GM12878 (cell line): Measurements from ENCODE around the gene N4BP3. TPM values are rescaled to one million over a fixed set of nuclear protein-coding genes. Genes with fewer than 3 reads are reported as not detected.

ENCODE experiments used
- BACH1 ChIP-seq: fragments of 450-650 bp; IDR thresholded peaks from 2 replicates; pipeline ENCODE4 v1.6.1; 2017; ENCODE audit warnings: mild to moderate bottlenecking, borderline replicate concordance
- BCL11A ChIP-seq: IDR thresholded peaks from 2 replicates; pipeline ENCODE4 v1.6.1; 2011; ENCODE audit warnings: low read depth, low read length
- BCL3 ChIP-seq: IDR thresholded peaks from 2 replicates; pipeline ENCODE4 v1.6.1; 2011; ENCODE audit warnings: borderline replicate concordance, low read depth, mild to moderate bottlenecking, moderate library complexity, low read length; ENCODE audit not compliant: insufficient read depth, poor library complexity, severe bottlenecking
- E2F8 ChIP-seq: fragments of 450-650 bp; IDR thresholded peaks from 2 replicates; pipeline ENCODE4 v1.6.1; 2018; ENCODE audit warnings: mild to moderate bottlenecking, low read depth, moderate library complexity; ENCODE audit not compliant: partially characterized antibody
- EED ChIP-seq: sonication (generic); IDR thresholded peaks from 2 replicates; pipeline ENCODE4 v1.6.1; 2016; ENCODE audit warnings: antibody characterized with exemption, low read depth
- FOXK2 ChIP-seq: fragments of 450-650 bp; IDR thresholded peaks from 2 replicates; pipeline ENCODE4 v1.6.1; 2017; ENCODE audit warnings: mild to moderate bottlenecking, moderate library complexity
- HCFC1 ChIP-seq: fragments of 150-350 bp; IDR thresholded peaks from 2 replicates; pipeline ENCODE4 v1.6.1; 2014; ENCODE audit warnings: low read length
- MXI1 ChIP-seq: fragments of 150-350 bp; IDR thresholded peaks from 2 replicates; pipeline ENCODE4 v1.6.1; 2011; ENCODE audit warnings: low read depth, mild to moderate bottlenecking, inconsistent platforms, low read length, improper control_type of control experiment
- NR2C1 ChIP-seq: fragments of 450-650 bp; IDR thresholded peaks from 2 replicates; pipeline ENCODE4 v1.6.1; 2017; ENCODE audit warnings: antibody characterized with exemption, mild to moderate bottlenecking, moderate library complexity
- PAX5 ChIP-seq: IDR thresholded peaks from 2 replicates; pipeline ENCODE4 v1.6.1; 2011; ENCODE audit warnings: low read depth, low read length, borderline replicate concordance
- PML ChIP-seq: IDR thresholded peaks from 2 replicates; pipeline ENCODE4 v1.6.1; 2012; ENCODE audit warnings: low read length, inconsistent platforms
- RCOR1 ChIP-seq: conservative IDR thresholded peaks from 2 replicates; pipeline ENCODE4 v1.6.1; 2012; ENCODE audit warnings: low read depth, low read length, improper control_type of control experiment
- SMAD5 ChIP-seq: IDR thresholded peaks from 2 replicates; pipeline ENCODE4 v1.6.1; 2016; ENCODE audit warnings: antibody characterized with exemption, low read depth
- SP1 ChIP-seq: IDR thresholded peaks from one replicate; pipeline ENCODE4 v1.6.1; 2011; ENCODE audit warnings: low read depth, low read length
- SREBF2 ChIP-seq: IDR thresholded peaks from 2 replicates; pipeline ENCODE4 v1.6.1; 2012; ENCODE audit warnings: mild to moderate bottlenecking, low read length
- TAF1 ChIP-seq: IDR thresholded peaks from 2 replicates; pipeline ENCODE4 v1.6.1; 2011; ENCODE audit warnings: mild to moderate bottlenecking, low read depth, low read length, borderline replicate concordance
- ZBED1 ChIP-seq: IDR thresholded peaks from 2 replicates; pipeline ENCODE4 v1.6.1; 2016; ENCODE audit warnings: borderline replicate concordance
- ZZZ3 ChIP-seq: IDR thresholded peaks from 2 replicates; pipeline ENCODE4 v1.6.1; 2011; ENCODE audit warnings: low read depth; ENCODE audit not compliant: control insufficient read depth, insufficient read length
- polyA plus RNA-seq, 11 experiments: library from polyadenylated mRNA; depleted of rRNA in 4 of 11; unstranded in 6 of 11; stranded (reverse) in 5 of 11; fragments of >200 nt; fragmentation: Nextera tagmentation in 4 of 11; fragmentation: Illumina TruSeq in 1 of 11; extraction: Ambion mirVana in 4 of 11; extraction: Trizol in 1 of 11; gene quantifications; 1 replicate in 1 of 11; 2 replicates in 10 of 11; pipeline versions ENCODE4 v1.2.1 to v1.2.3, GENCODE V29; 2011 to 2016; ENCODE audit warnings: inconsistent platforms in 2 of 11, missing spikeins in 2 of 11, low read depth in 1 of 11
- total RNA-seq, 4 experiments: library from RNA; depleted of rRNA in 3 of 4; stranded (reverse); fragments of >200 nt in 3 of 4; fragmentation: Illumina TruSeq in 1 of 4; extraction: Trizol in 1 of 4; gene quantifications; 2 replicates each; pipeline versions ENCODE4 v1.2.1 to v1.2.3, GENCODE V29; 2013 to 2021
- TF ChIP-seq, protein P1 (sequence below): IDR thresholded peaks from 2 replicates; pipeline ENCODE4 v1.6.1; 2012; ENCODE audit warnings: low read depth, low read length, improper control_type of control experiment
- TF ChIP-seq, protein P2 (sequence below): fragments of 450-650 bp; IDR thresholded peaks from 2 replicates; pipeline ENCODE4 v1.6.1; 2016; ENCODE audit warnings: mild to moderate bottlenecking
- TF ChIP-seq, protein P3 (sequence below): fragments of 450-650 bp; IDR thresholded peaks from 2 replicates; pipeline ENCODE4 v1.6.1; 2017; ENCODE audit warnings: mild to moderate bottlenecking, moderate library complexity

Gene N4BP3
- total and polyA plus RNA-seq, 10 of the 15 experiments (the other 5 are each of a cell fraction or from before 2014, with no cell fraction given) = 0.06 to 13.0 (median 4.3) TPM

DNA sequence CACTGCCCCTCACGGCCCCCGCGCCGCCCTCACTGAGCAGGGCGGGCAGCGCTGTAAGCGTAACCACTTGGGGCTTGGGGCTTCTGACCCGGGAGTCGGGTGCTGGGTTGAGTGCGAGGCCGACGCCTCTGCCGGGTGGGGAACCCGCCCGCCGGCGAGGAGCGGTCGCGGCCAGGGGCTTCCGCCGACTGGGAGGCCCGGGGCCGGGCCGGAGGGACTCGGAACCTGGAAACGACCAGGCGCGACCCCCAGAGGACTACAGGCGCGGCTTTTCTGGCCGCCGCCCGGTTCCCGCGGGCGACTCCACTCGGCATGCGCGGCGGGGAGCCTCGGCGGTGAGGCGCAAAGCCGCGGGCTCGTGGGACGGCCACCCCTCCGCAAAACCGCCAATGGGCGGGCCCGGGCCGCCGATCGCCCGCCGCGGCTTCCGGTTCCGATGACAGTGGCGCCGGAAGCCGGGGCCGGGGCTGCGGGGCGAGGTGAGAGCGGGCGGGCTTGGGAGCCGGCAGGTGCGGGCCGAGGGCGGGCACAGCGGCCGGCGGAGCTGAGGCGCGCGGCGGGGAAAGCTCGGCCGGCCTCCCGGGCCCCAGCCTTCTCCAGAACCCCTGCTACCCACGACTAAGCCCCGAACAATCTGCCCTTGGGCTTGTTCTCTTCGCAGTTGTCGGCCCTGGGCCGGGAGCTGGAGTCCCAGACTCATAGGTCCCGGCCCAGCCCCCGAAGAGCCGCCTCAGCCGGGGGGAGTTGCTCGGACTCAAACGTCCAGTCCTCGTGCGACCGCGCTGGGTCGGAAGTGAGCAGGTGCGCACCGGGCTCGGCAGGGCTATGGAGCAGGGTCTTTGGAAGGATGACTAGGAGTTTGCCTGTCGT lies 17.5 kb downstream of the N4BP3 start, which contains the start of gene RMND5B (continued):
- TF ChIP-seq, protein P1, sequence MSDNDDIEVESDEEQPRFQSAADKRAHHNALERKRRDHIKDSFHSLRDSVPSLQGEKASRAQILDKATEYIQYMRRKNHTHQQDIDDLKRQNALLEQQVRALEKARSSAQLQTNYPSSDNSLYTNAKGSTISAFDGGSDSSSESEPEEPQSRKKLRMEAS = 0 out of 2 replicates have a peak, but pooled peaks have one; percentile 30
- TF ChIP-seq E2F8 = no peak
- TF ChIP-seq ZZZ3 = no peak
- no peak for TF ChIP-seq RCOR1
- no peak for TF ChIP-seq PAX5
- no peak for TF ChIP-seq BCL11A
- peak; percentile 64 for TF ChIP-seq NR2C1
- TF ChIP-seq SP1 = no peak
- no peak for TF ChIP-seq EED
- TF ChIP-seq MXI1 = no peak; the same call in 1 of the 2 replicates
- no peak for TF ChIP-seq ZBED1
- 0 out of 2 replicates have a peak, but pooled peaks have one; percentile 22 for TF ChIP-seq HCFC1
- peak; percentile 98 for TF ChIP-seq TAF1
- TF ChIP-seq BACH1 = peak; percentile 88
- TF ChIP-seq, protein P2, sequence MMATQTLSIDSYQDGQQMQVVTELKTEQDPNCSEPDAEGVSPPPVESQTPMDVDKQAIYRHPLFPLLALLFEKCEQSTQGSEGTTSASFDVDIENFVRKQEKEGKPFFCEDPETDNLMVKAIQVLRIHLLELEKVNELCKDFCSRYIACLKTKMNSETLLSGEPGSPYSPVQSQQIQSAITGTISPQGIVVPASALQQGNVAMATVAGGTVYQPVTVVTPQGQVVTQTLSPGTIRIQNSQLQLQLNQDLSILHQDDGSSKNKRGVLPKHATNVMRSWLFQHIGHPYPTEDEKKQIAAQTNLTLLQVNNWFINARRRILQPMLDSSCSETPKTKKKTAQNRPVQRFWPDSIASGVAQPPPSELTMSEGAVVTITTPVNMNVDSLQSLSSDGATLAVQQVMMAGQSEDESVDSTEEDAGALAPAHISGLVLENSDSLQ = no peak
- peak; percentile 78 for TF ChIP-seq BCL3
- TF ChIP-seq PML = peak; percentile 69; the same call in 1 of the 2 replicates
- no peak for TF ChIP-seq SMAD5
- TF ChIP-seq, protein P3, sequence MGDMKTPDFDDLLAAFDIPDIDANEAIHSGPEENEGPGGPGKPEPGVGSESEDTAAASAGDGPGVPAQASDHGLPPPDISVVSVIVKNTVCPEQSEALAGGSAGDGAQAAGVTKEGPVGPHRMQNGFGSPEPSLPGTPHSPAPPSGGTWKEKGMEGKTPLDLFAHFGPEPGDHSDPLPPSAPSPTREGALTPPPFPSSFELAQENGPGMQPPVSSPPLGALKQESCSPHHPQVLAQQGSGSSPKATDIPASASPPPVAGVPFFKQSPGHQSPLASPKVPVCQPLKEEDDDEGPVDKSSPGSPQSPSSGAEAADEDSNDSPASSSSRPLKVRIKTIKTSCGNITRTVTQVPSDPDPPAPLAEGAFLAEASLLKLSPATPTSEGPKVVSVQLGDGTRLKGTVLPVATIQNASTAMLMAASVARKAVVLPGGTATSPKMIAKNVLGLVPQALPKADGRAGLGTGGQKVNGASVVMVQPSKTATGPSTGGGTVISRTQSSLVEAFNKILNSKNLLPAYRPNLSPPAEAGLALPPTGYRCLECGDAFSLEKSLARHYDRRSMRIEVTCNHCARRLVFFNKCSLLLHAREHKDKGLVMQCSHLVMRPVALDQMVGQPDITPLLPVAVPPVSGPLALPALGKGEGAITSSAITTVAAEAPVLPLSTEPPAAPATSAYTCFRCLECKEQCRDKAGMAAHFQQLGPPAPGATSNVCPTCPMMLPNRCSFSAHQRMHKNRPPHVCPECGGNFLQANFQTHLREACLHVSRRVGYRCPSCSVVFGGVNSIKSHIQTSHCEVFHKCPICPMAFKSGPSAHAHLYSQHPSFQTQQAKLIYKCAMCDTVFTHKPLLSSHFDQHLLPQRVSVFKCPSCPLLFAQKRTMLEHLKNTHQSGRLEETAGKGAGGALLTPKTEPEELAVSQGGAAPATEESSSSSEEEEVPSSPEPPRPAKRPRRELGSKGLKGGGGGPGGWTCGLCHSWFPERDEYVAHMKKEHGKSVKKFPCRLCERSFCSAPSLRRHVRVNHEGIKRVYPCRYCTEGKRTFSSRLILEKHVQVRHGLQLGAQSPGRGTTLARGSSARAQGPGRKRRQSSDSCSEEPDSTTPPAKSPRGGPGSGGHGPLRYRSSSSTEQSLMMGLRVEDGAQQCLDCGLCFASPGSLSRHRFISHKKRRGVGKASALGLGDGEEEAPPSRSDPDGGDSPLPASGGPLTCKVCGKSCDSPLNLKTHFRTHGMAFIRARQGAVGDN = peak; percentile 72; the same call in 1 of the 2 replicates
- TF ChIP-seq SREBF2 = no peak
- TF ChIP-seq FOXK2 = peak; percentile 93
